GM23248 (cell line): ENCODE measurements around the gene LRP4. TPM values are rescaled to one million over a fixed set of nuclear protein-coding genes. Genes with fewer than 3 reads are reported as not detected.

Experiments
- DNase-seq: peaks from one replicate; pipeline ENCODE4 v3.0.0-alpha.2; 2015
- H2AFZ ChIP-seq: fragments of 200-600 bp; sonication (generic); 2 replicates; pipeline ENCODE4 v1.6.1; 2016; ENCODE audit warnings: antibody characterized with exemption
- H3F3A ChIP-seq: fragments of 200-600 bp; sonication (generic); 2 replicates; pipeline ENCODE4 v1.6.1; 2016; ENCODE audit warnings: mild to moderate bottlenecking, antibody characterized with exemption, mixed run types; ENCODE audit not compliant: insufficient read depth
- H3K27ac ChIP-seq: fragments of 200-600 bp; sonication (generic); 2 replicates; pipeline ENCODE4 v1.5.1; 2016; ENCODE audit warnings: mild to moderate bottlenecking
- H3K27me3 ChIP-seq: fragments of 200-600 bp; sonication (generic); replicated peaks from 2 replicates; pipeline ENCODE4 v1.6.1; 2016; ENCODE audit warnings: mild to moderate bottlenecking; ENCODE audit not compliant: insufficient read depth
- H3K36me3 ChIP-seq: fragments of 200-600 bp; sonication (generic); 2 replicates; pipeline ENCODE4 v1.6.1; 2016; ENCODE audit warnings: low read depth, mild to moderate bottlenecking
- H3K4me1 ChIP-seq: fragments of 200-600 bp; sonication (generic); 2 replicates; pipeline ENCODE4 v1.6.1; 2016; ENCODE audit warnings: mild to moderate bottlenecking; ENCODE audit not compliant: insufficient read depth
- H3K4me2 ChIP-seq: fragments of 200-600 bp; sonication (generic); one replicate; pipeline ENCODE4 v1.6.1; 2016; ENCODE audit warnings: mild to moderate bottlenecking; ENCODE audit not compliant: unreplicated experiment
- H3K4me3 ChIP-seq: fragments of 200-600 bp; sonication (generic); 2 replicates; pipeline ENCODE4 v1.5.1; 2016; ENCODE audit warnings: mild to moderate bottlenecking
- H3K79me2 ChIP-seq: fragments of 200-600 bp; sonication (generic); 2 replicates; pipeline ENCODE4 v1.6.1; 2016; ENCODE audit warnings: mild to moderate bottlenecking; ENCODE audit not compliant: insufficient read depth
- H3K9ac ChIP-seq: fragments of 200-600 bp; sonication (generic); 2 replicates; pipeline ENCODE4 v1.6.1; 2016; ENCODE audit warnings: mild to moderate bottlenecking
- H3K9me2 ChIP-seq: fragments of 200-600 bp; sonication (generic); 2 replicates; pipeline ENCODE4 v1.6.1; 2016; ENCODE audit warnings: mixed run types, mild to moderate bottlenecking, moderate library complexity; ENCODE audit not compliant: insufficient read depth
- H3K9me3 ChIP-seq: fragments of 200-600 bp; sonication (generic); one replicate; pipeline ENCODE4 v1.6.1; 2017; ENCODE audit warnings: low read depth
- H4K20me1 ChIP-seq: fragments of 200-600 bp; sonication (generic); 2 replicates; pipeline ENCODE4 v1.6.0; 2016; ENCODE audit not compliant: insufficient read depth
- EZH2 ChIP-seq: fragments of 200-600 bp; sonication (generic); IDR thresholded peaks from 2 replicates; pipeline ENCODE4 v1.6.1; 2018; ENCODE audit warnings: antibody characterized with exemption, mild to moderate bottlenecking; ENCODE audit not compliant: insufficient read depth, poor library complexity, severe bottlenecking
- EZH2phosphoT487 ChIP-seq: fragments of 200-600 bp; sonication (generic); IDR thresholded peaks from 2 replicates; pipeline ENCODE4 v1.6.1; 2018; ENCODE audit warnings: antibody characterized with exemption, moderate library complexity, mild to moderate bottlenecking, low read depth; ENCODE audit not compliant: insufficient read depth
- WGBS, 2 experiments: methylation state at CpG; one replicate each; pipeline ENCODE4 v1.1.6; 2015 to 2017; ENCODE audit warnings: low lambda C conversion rate in 2 of 2, low coverage in 1 of 2; ENCODE audit errors: missing lambda C conversion rate in 2 of 2; 5-methylcytosine and 5-hydroxymethylcytosine counted together
- in situ Hi-C: fragments of 300-500 bp; cut with MboI; formaldehyde crosslinking; loops from 2 replicates; pipeline ENCODE4 v1.15.0; 2020
- polyA plus RNA-seq: library from polyadenylated mRNA; unstranded; fragments of >200 nt; fragmentation: Nextera tagmentation; extraction: Ambion mirVana; gene quantifications from 2 replicates; pipeline ENCODE4 v1.2.1, GENCODE V29; 2016
- total RNA-seq: library from RNA; depleted of rRNA; stranded (reverse); fragments of >200 nt; shearing (Covaris generic); gene quantifications from 2 replicates; pipeline ENCODE4 v1.2.3, GENCODE V29; 2014

Gene LRP4
- total and polyA plus RNA-seq, 2 experiments from 2014 or later = 1.4 to 2.9 TPM

GRCh38 chr11:46894961-46895360, 23.4 kb downstream of the LRP4 start:
- Histone ChIP-seq H3K36me3 (no peaks in the 10 kb centered on the region), H3K27me3 (no peaks in the 10 kb centered on the region), H3K9ac (no peak overlapping the region), H3K9me3 (no peaks in the 10 kb centered on the region), H3K4me2 (no peak overlapping the region), H3K4me3 (no peak overlapping the region), H3K4me1 (no peaks in the 10 kb centered on the region), H2AFZ (no peak overlapping the region), H3K9me2 (no peaks in the 10 kb centered on the region), H4K20me1 (no peaks in the 10 kb centered on the region), H3F3A (no peaks in the 10 kb centered on the region), H3K79me2 (no peaks in the 10 kb centered on the region), H3K27ac (no peak overlapping the region)
- DNase-seq = no peak
- TF ChIP-seq EZH2 (no peak), EZH2phosphoT487 (no peak)
- in situ Hi-C loops = no loop called here
- WGBS, 2 experiments = 88 to 92% methylated on average over 10 of the region's 10 CpGs

- H3K36me3 ChIP-seq = no peaks in the 10 kb centered on the region
- H3K9me3 ChIP-seq = no peaks in the 10 kb centered on the region
- no peak overlapping the region for H3K4me3 ChIP-seq
- TF ChIP-seq EZH2phosphoT487 = no peak
- no peaks in the 10 kb centered on the region for H4K20me1 ChIP-seq
- in situ Hi-C loops = no loop called here
- H3K4me2 ChIP-seq = no peak overlapping the region
- H3K27ac ChIP-seq = no peak overlapping the region
- no peaks in the 10 kb centered on the region for H3K9me2 ChIP-seq
- no peak for DNase-seq
- no peaks in the 10 kb centered on the region for H3K4me1 ChIP-seq
- no peak overlapping the region for H3K9ac ChIP-seq
- no peaks in the 10 kb centered on the region for H3F3A ChIP-seq
- 93 to 97% methylated on average over 16 of the region's 16 CpGs for WGBS, 2 experiments
- H2AFZ ChIP-seq = no peak overlapping the region
- H3K79me2 ChIP-seq = no peaks in the 10 kb centered on the region
- H3K27me3 ChIP-seq = no peaks in the 10 kb centered on the region
Observed at GRCh38 chr11:46894506-46894905, 23.8 kb downstream of the LRP4 start.

- no peak for TF ChIP-seq EZH2
- no peak for TF ChIP-seq EZH2phosphoT487
- Histone ChIP-seq H3K9ac (no peak overlapping the region), H3K9me2 (no peaks in the 10 kb centered on the region), H3K4me1 (no peaks in the 10 kb centered on the region), H3K27ac (no peak overlapping the region), H3K4me3 (no peak overlapping the region), H3K9me3 (no peaks in the 10 kb centered on the region), H3F3A (no peaks in the 10 kb centered on the region), H2AFZ (no peak overlapping the region), H4K20me1 (no peaks in the 10 kb centered on the region), H3K79me2 (no peaks in the 10 kb centered on the region), H3K4me2 (no peak overlapping the region), H3K36me3 (no peaks in the 10 kb centered on the region), H3K27me3 (no peaks in the 10 kb centered on the region)
- 94 to 95% methylated on average over 9 of the region's 9 CpGs for WGBS, 2 experiments
- in situ Hi-C loops = no loop called here
- no peak for DNase-seq
Observed at GRCh38 chr11:46892838-46893237, 25.5 kb downstream of the LRP4 start.

- Histone ChIP-seq H3F3A (no peaks in the 10 kb centered on the region), H3K27me3 (no peaks in the 10 kb centered on the region), H3K27ac (no peak overlapping the region), H3K4me2 (no peak overlapping the region), H3K9ac (no peak overlapping the region), H3K36me3 (no peaks in the 10 kb centered on the region), H3K4me1 (no peaks in the 10 kb centered on the region), H2AFZ (no peak overlapping the region), H3K4me3 (no peak overlapping the region), H4K20me1 (no peaks in the 10 kb centered on the region), H3K9me3 (no peaks in the 10 kb centered on the region), H3K79me2 (no peaks in the 10 kb centered on the region), H3K9me2 (no peaks in the 10 kb centered on the region)
- in situ Hi-C loops = no loop called here
- WGBS, 2 experiments = 98 to 100% methylated on average over 2 of the region's 2 CpGs
- DNase-seq = no peak
- TF ChIP-seq EZH2 = no peak
- no peak for TF ChIP-seq EZH2phosphoT487
Observed at GRCh38 chr11:46892109-46892508, 26.2 kb downstream of the LRP4 start.

GRCh38 chr11:46890665-46891064, 27.7 kb downstream of the LRP4 start:
- TF ChIP-seq EZH2 (no peak), EZH2phosphoT487 (no peak)
- Histone ChIP-seq H3K9me2 (no peaks in the 10 kb centered on the region), H3K27ac (no peak overlapping the region), H3K9me3 (no peaks in the 10 kb centered on the region), H3K36me3 (no peaks in the 10 kb centered on the region), H3K9ac (no peak overlapping the region), H2AFZ (no peak overlapping the region), H3K79me2 (no peaks in the 10 kb centered on the region), H3K4me1 (no peaks in the 10 kb centered on the region), H3K4me3 (no peak overlapping the region), H3K4me2 (no peak overlapping the region), H4K20me1 (no peaks in the 10 kb centered on the region), H3K27me3 (no peaks in the 10 kb centered on the region), H3F3A (no peaks in the 10 kb centered on the region)
- DNase-seq = peak; percentile 31
- in situ Hi-C loops = no loop called here
- WGBS, 2 experiments = 95 to 100% methylated on average over 2 of the region's 2 CpGs
